Suprapubic skin (tissue), 4 donors: ENCODE results near the gene AP2S1.

Source experiments
- CTCF ChIP-seq, 2 donors: fragments of 200-600 bp in 1 of 2; fragments of 450-650 bp in 1 of 2; sonication (generic) in 1 of 2; IDR thresholded peaks; one replicate each; pipeline ENCODE4 v1.5.1; 2016 to 2019; ENCODE audit warnings: antibody characterized with exemption in 2 of 2, mild to moderate bottlenecking in 1 of 2, moderate library complexity in 1 of 2
- EP300 ChIP-seq: sonication (generic); formaldehyde crosslinking; IDR thresholded peaks from one replicate; pipeline ENCODE4 v1.6.1; 2017; ENCODE audit warnings: antibody characterized with exemption
- POLR2A ChIP-seq, 2 donors: fragments of 450-650 bp; IDR thresholded peaks; one replicate each; pipeline ENCODE4 v1.6.1; 2017; ENCODE audit warnings: antibody characterized with exemption in 2 of 2, mild to moderate bottlenecking in 2 of 2, moderate library complexity in 2 of 2
- POLR2AphosphoS5 ChIP-seq, 3 donors: sonication (generic); formaldehyde crosslinking; IDR thresholded peaks; one replicate each; pipeline ENCODE4 v1.6.1; 2017; ENCODE audit warnings: antibody characterized with exemption in 3 of 3

DNA sequence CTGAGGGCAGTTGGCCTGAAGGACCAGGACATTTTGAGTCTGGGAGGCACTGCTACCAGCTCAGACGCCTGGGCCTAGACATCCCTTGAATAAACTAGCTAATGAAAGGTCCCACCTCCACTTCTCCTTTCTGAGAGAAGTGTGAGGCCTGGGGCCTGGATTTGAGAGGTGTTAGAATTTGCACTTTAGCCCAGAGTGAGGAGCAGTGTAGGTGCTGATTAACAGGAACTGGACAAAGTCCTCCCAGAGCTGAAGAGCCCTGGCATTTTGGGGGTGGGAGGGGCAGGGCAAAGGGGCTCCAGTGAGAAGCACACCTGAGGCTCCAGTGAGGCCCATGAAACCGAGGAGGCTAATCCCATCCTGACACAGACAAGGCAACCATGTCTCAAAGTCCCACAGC lies 47.1 kb downstream of the AP2S1 start:
- TF ChIP-seq EP300, result no peak
- no peak for TF ChIP-seq CTCF (IDR thresholded peaks at IDR 0.05)
- TF ChIP-seq POLR2AphosphoS5 (IDR thresholded peaks at IDR 0.05), result no peak
- TF ChIP-seq POLR2A (IDR thresholded peaks at IDR 0.05), result no peak
